GM19467 (cell line): Measurements from ENCODE around the gene A2ML1.
"Not testable (repeated sequence)": the region's sequence is repeated elsewhere in the genome, so short reads cannot be mapped to it uniquely, and the experiment has no call there.

ENCODE experiments used
- ATAC-seq: cut with Tn5 transposase; IDR thresholded peaks from one replicate; pipeline ENCODE4 v1.9.1; 2021; ENCODE audit warnings: mild to moderate bottlenecking, moderate library complexity; ENCODE audit not compliant: unreplicated experiment

The A2ML1 gene

GRCh38 chr12:8847435-8847834 lies 25.0 kb downstream of the A2ML1 start:
- no peak for ATAC-seq

GRCh38 chr12:8849876-8850275 lies 27.5 kb downstream of the A2ML1 start:
- no peak for ATAC-seq

DNA sequence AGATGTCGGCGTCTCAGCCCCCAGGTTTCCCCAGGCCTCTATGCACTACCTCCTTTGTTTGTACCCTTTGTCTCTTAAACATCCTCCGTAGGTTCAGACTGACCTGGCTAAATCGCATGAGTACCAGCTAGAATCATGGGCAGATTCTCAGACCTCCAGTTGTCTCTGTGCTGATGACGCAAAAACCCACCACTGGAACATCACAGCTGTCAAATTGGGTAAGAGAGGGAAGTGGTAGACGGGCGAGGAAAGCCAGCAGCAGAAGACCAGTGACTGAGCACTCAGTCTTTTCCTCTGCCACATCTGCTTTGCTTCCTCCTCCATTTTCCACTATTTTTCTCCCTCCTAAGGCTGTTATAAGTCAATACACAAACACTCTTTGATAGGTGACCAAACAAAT lies 29.7 kb downstream of the A2ML1 start:
- ATAC-seq: no peak

DNA sequence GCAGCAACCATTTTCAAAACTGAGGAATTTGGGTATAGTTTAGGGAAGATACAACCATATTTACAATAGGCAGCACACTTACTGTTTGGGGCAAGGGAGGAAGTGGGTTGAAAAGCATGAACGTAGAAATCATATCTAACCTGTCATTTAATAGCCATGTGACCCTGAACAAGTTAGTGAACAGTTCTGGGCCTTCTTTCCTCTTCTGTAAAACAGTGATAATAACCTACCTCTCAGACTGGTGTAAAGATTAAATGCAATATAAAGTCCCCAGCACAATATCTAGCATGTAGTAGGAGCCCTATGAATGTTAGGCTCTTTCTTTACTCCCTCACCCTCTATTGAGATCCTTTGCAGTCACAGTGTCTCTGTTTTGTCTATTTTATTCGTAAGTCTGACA lies 33.5 kb downstream of the A2ML1 start:
- ATAC-seq: no peak

- ATAC-seq: not testable (repeated sequence)
These were observed 37.0 kb downstream of the A2ML1 start for GRCh38 chr12:8859448-8859847.

GRCh38 chr12:8860165-8860961 lies 37.9 kb downstream of the A2ML1 start:
- no peak for ATAC-seq

DNA sequence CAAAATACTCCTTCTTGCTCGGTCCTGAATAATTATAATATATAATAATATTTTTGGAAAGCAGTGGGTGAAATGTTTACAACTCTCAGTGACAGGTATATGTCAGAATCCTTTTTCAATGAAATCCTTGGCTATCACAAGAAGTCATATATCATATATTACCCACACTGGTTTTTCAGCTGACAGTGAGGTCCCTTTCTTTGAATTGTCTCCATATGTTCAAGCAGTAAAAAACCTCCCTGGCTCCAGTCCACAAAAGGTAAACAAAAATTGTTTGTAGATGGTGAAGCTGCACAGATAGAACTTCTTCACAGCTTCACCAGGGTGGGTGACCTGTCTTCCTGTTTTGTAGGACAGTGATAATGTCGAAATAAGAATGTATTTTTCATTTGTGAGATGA lies 44.0 kb downstream of the A2ML1 start:
- no peak for ATAC-seq

DNA sequence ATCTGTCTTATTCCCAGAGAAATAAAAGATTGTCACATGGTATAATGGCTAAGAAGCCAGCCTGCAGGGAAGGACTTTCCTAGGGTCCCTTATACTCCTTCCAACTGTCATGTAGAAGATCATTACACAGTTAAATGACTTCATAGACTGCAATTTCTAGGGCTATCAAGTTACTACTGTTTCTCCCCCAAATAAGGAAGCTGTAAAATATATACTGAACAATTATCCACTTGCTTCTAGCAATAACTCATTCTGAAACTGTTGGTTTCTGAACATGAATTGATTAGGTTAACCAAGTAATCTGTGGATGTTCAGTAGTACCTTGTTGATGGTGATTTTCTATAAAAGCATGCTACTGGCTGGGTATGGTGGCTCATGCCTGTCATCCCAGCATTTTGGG lies 44.6 kb downstream of the A2ML1 start:
- ATAC-seq: no peak

GRCh38 chr12:8867786-8868185 lies 45.4 kb downstream of the A2ML1 start:
- no peak for ATAC-seq

- ATAC-seq: no peak
These were observed 48.2 kb downstream of the A2ML1 start for GRCh38 chr12:8870586-8870985.

DNA sequence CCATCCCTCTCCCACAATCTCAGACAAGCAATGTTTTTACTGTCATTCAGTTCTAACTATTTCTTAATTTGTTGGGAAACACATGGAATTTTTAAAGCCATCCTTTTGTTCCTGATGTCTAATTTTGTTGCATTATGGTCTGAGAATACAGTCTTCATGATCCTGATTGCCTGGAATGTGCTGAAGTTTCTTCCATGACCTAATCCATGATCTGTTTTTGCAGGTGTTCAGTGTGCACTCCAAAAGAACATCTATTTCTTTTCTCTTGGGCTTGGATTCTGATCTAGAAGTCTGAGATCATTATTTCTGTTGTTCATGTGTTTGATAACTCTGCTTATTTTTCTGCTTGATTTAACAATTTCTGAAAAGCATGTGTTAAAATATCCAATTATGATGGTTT lies 48.6 kb downstream of the A2ML1 start:
- ATAC-seq: no peak

- ATAC-seq: no peak
These were observed 54.5 kb downstream of the A2ML1 start for GRCh38 chr12:8876887-8877286.

GRCh38 chr12:8886502-8887284 lies 64.3 kb downstream of the A2ML1 start:
- ATAC-seq: no peak

DNA sequence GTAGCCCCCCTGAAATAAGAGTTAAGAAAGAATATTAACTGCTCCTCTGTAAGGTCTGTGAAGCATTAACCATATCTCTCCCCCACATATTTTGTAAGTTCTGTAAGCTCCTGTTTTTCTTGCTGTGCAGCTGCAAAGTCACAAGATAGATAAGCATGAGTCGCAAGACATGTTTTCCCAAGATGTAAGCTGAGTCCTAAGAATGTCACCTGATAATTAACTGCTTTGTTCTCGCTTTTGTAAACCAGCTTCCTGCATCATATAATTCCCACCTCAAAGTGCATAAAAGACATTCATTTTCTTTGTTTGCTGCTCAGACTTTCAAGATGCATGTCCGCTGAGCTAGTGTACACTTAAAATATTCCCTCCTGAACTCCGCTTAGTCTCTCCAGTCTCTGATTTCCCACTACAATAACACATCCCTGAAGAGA lies 64.9 kb downstream of the A2ML1 start:
- no peak for ATAC-seq

- no peak for ATAC-seq
These were observed 68.1 kb downstream of the A2ML1 start for GRCh38 chr12:8890313-8891085.

DNA sequence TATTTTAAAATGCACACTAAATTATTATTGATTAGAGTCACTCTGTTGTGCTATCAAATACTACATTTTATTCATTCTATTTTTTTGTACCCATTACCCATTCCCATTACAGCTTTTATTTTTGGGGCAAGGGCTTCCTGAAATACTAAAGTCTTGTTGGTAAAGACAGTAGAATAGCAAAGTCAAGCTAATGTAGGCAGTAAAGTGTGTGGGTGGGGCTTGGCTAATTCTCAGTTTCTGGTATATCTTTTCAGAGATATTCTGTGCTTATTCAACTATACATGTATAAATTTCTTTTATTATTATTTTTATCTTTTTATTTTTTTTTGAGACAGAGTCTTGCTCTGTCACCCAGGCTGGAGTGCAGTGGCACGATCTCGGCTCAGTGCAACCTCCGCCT lies 69.6 kb downstream of the A2ML1 start:
- no peak for ATAC-seq

- ATAC-seq: no peak
These were observed 72.0 kb downstream of the A2ML1 start for GRCh38 chr12:8894378-8894777.

- no peak for ATAC-seq
These were observed 72.6 kb downstream of the A2ML1 start for GRCh38 chr12:8894986-8895385.

GRCh38 chr12:8897081-8897480 lies 74.7 kb downstream of the A2ML1 start:
- ATAC-seq: no peak

DNA sequence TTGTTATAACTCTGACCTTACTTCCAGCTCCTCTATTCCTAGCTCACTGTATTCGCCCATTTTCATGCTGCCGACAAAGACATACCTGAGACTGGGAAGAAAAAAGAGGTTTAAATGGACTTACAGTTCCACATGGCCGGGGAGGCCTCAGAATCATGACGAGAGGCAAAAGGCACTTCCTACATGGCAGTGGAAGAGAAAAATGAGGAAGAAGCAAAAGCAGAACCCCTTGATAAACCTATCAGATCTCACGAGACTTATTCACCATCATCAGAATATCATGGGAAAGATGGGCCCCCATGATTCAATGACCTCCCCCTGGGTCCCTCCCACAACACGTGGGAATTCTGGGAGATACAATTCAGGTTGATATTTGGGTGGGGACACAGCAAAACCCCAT lies 77.4 kb downstream of the A2ML1 start:
- no peak for ATAC-seq

GRCh38 chr12:8902703-8903102 lies 80.3 kb downstream of the A2ML1 start:
- ATAC-seq: not testable (repeated sequence)
